AG09309 (cell line): ENCODE data around the gene TBX21.
"Not testable (repeated sequence)": the region's sequence is repeated elsewhere in the genome, so short reads cannot be mapped to it uniquely, and the experiment has no call there.

Source experiments
- DNase-seq: peaks from one replicate; pipeline ENCODE4 v3.0.0-alpha.2; 2010; ENCODE audit warnings: low read depth
- H3K4me3 ChIP-seq: 2 replicates; pipeline ENCODE4 v1.5.1; 2011; ENCODE audit warnings: mild to moderate bottlenecking, low read depth, low read length, moderate library complexity; ENCODE audit not compliant: control insufficient read depth
- CTCF ChIP-seq: IDR thresholded peaks from 2 replicates; pipeline ENCODE4 v1.5.1; 2011; ENCODE audit warnings: mild to moderate bottlenecking, low read depth, low read length, inconsistent platforms; ENCODE audit not compliant: insufficient read depth, control insufficient read depth; ENCODE audit errors: missing control alignments

TBX21 gene

GRCh38 chr17:47757386-47757785 lies 24.4 kb downstream of the TBX21 start:
- no peak overlapping the region for H3K4me3 ChIP-seq
- TF ChIP-seq CTCF: no peak
- no peak for DNase-seq

- H3K4me3 ChIP-seq: no peak overlapping the region
- no peak for DNase-seq
- no peak for TF ChIP-seq CTCF
Observed at GRCh38 chr17:47760409-47761140, 27.5 kb downstream of the TBX21 start.

- no peak for DNase-seq
- TF ChIP-seq CTCF: no peak
- H3K4me3 ChIP-seq: no peak overlapping the region
Observed at GRCh38 chr17:47762728-47763127, 29.7 kb downstream of the TBX21 start.

GRCh38 chr17:47763913-47764582 lies 31.0 kb downstream of the TBX21 start:
- TF ChIP-seq CTCF: no peak
- DNase-seq: no peak
- H3K4me3 ChIP-seq: no peak overlapping the region

GRCh38 chr17:47773649-47774048 lies 40.6 kb downstream of the TBX21 start:
- DNase-seq, H3K4me3 ChIP-seq: not testable (repeated sequence)

GRCh38 chr17:47774331-47774730 lies 41.3 kb downstream of the TBX21 start:
- no peak overlapping the region for H3K4me3 ChIP-seq
- no peak for TF ChIP-seq CTCF
- no peak for DNase-seq

- H3K4me3 ChIP-seq: no peak overlapping the region
- TF ChIP-seq CTCF: no peak
- no peak for DNase-seq
Observed at GRCh38 chr17:47774987-47775580, 42.0 kb downstream of the TBX21 start.
